Erythroblast (primary cell): ENCODE results near the gene ARHGAP6.
"Not testable (repeated sequence)": the region's sequence is repeated elsewhere in the genome, so short reads cannot be mapped to it uniquely, and the experiment has no call there.

Source experiments
- GATA1 ChIP-seq: IDR thresholded peaks from 2 replicates; pipeline ENCODE4 v1.6.1; 2011; ENCODE audit warnings: low read depth, mild to moderate bottlenecking, control low read depth, low read length, moderate library complexity
- POLR2A ChIP-seq: IDR thresholded peaks from 2 replicates; pipeline ENCODE4 v1.6.1; 2011; ENCODE audit warnings: mild to moderate bottlenecking, low read length

DNA sequence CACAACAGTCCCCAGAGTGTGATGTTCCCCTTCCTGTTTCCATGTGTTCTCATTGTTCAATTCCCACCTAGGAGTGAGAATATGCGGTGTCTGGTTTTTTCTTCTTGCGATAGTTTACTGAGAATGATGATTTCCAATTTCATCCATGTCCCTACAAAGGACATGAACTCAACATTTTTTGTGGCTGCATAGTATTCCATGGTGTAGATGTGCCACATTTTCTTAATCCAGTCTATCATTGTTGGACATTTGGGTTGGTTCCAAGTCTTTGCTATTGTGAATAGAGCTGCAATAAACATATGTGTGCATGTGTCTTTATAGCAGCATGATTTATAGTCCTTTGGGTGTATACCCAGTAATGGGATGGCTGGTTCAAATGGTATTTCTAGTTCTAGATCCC lies 174.3 kb downstream of the ARHGAP6 start:
- not testable (repeated sequence) for TF ChIP-seq POLR2A, GATA1
